GM10266 (cell line): Measurements from ENCODE around the gene TSSC4.

ENCODE experiments used
- DNase-seq: peaks from one replicate; pipeline ENCODE4 v3.0.0; 2012; ENCODE audit errors: extremely low spot score
- TF ChIP-seq, protein P1 (sequence below): IDR thresholded peaks from 2 replicates; pipeline ENCODE4 v1.5.1; 2012; ENCODE audit warnings: mild to moderate bottlenecking, low read depth; ENCODE audit not compliant: control insufficient read depth, insufficient read depth; ENCODE audit errors: missing control alignments

Gene TSSC4

DNA sequence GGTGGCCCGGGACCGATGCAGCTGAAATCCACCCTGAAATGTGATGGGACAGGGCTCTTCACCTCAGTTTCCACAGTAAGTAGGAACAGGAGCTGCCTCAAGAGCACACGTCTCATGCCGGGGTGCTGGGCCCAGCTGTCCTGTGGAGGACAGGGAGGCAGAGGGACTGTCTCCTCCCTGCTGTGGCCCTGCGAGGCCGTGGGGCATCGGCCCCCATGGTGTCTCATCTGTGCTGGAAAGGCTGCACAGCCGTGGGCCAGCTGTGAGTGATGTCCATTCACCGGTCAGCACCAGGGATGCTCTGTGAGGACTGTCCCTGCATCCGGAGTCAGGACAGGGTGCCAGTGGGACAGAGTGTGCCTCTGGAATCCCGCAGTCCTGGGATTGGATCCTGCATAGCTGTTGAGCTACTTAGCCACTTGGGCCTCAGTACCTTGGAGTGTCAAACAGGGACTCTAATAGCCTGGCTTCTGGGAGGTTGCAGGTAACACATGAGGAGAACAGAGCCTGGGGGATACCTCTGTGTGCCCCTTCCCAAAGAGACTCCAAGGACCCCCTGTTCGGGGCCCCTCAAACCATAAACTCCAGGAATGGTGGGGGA lies 27.3 kb downstream of the TSSC4 start:
- DNase-seq = no peak
- TF ChIP-seq, protein P1, sequence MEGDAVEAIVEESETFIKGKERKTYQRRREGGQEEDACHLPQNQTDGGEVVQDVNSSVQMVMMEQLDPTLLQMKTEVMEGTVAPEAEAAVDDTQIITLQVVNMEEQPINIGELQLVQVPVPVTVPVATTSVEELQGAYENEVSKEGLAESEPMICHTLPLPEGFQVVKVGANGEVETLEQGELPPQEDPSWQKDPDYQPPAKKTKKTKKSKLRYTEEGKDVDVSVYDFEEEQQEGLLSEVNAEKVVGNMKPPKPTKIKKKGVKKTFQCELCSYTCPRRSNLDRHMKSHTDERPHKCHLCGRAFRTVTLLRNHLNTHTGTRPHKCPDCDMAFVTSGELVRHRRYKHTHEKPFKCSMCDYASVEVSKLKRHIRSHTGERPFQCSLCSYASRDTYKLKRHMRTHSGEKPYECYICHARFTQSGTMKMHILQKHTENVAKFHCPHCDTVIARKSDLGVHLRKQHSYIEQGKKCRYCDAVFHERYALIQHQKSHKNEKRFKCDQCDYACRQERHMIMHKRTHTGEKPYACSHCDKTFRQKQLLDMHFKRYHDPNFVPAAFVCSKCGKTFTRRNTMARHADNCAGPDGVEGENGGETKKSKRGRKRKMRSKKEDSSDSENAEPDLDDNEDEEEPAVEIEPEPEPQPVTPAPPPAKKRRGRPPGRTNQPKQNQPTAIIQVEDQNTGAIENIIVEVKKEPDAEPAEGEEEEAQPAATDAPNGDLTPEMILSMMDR = no peak

DNA sequence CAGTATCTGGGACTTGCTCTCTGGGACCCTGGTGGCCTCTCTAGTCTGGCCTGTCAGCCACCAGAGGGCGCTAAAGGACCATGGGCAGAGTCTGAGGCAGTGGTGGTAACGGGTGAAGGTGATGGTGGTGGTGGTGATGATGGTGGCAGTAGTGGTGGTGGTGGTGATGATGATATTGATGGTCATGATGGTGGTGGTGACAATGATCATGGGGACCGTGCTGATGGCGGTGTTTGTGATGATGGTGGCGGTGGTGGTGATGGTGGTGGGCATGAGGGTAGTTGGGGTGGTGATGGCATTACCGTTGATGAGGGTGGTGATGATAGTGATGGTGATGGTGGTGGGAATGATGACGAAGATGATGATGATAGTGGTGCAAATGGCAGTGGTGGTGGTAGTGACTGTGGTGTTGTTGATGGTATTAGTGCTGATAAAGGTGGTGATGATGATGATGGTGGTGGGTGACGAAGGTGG lies 27.8 kb downstream of the TSSC4 start:
- TF ChIP-seq, protein P1 = peak; percentile 78
- peak; percentile 76 for DNase-seq

DNA sequence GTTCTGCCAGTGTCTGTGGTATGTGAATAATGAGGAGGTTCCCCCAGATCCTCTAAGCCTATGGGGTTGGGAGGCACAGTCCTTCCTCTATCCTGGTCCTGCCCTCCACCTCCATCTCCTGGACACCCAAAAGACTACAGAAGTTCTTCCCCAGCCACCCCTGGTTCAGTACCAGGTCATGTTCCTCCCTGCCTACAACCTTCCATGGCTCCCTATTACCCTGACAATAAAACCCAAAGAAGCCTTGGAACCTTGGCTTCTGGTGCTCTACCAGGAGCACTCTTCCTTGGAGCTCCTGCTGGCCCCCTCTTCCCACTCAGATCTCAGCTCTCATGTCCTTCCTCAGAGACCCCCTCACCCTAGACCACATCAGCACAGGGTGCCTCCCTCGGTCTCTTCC lies 30.8 kb downstream of the TSSC4 start:
- DNase-seq = no peak
- TF ChIP-seq, protein P1 = no peak

DNA sequence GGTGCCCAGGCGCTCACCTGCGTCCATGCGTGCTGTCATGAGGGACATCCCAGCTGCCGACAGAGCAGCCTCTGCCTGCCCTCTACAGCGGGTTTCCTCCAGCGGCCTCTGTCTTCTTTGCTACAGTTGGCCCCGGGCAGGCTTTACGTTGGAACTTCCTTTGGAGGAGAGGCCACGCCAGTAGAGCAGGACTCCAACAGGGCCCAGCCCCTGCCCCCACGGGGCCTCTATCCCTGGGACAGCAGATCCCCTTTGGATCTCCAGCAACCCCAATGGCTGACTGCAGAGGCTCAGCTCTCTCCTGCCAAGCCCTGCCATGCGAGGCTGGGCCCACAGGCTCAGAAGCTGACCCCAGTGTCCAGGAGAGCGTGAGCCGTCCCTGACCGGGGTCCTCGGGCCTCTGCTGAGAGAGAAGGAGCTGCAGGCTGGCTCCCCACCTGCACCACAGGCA lies 31.6 kb downstream of the TSSC4 start:
- TF ChIP-seq, protein P1 = no peak
- no peak for DNase-seq

DNA sequence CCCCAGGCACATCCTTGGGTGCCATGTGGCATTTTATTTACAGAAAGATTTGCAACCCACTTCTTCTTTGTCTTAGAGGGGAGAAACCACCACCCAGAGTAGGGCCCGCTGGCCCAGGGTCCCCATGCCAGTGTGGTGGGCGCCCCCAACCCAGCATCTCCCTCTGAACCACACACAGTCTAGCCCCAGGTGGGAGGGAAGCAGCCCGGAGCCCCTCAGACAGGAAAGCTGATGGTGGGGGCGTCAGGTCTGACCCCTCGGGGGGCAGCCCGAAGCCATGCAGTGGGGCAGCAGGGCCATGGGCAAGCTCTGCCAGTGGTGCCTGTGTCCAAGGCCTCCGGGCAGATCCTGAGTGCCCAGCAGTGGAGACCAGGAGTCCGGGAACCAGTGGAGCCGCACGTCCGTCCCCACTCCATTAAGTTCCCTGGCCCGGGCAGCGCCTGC lies 32.1 kb downstream of the TSSC4 start:
- no peak for DNase-seq
- TF ChIP-seq, protein P1 = no peak

DNA sequence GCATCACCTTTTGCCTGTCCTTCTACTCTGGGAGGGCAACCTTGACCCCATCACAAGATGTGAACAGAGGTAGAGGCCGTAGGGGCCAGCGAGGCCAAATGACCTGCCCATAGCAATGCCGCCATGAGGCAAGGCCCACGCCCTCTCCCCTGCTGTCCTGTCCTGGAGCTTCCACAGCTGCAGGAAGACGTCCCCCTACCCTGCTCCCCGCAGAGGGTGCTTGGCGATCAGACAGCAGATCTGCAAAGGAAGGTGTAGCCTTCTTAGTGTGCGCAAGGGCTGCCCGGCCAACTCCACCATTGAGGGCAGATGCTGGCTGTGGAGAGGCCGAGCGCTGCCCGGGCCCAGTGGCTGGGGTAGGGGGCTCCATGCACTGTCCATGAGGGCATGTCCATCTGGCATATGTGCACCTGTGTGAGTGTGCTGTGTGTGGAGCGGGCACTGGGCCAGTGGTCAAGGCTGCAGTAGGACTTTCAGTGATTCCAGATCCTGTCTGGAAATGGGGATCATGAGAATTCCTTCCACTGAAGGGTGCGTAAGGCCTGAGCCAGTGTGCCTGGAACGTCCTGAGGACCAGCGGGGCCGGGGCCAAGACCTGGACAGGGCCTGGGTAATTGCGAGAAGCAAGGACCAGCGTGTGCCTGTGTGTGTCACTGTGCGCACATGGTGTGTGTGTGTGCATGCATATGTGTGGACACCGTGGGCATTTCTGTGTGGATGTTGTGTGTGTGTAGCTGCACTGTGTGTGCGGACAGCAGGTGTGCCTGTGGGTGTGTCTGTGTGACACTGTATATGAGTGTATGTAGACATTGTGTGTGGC lies 32.8 kb downstream of the TSSC4 start:
- no peak for DNase-seq
- TF ChIP-seq, protein P1 = no peak

DNA sequence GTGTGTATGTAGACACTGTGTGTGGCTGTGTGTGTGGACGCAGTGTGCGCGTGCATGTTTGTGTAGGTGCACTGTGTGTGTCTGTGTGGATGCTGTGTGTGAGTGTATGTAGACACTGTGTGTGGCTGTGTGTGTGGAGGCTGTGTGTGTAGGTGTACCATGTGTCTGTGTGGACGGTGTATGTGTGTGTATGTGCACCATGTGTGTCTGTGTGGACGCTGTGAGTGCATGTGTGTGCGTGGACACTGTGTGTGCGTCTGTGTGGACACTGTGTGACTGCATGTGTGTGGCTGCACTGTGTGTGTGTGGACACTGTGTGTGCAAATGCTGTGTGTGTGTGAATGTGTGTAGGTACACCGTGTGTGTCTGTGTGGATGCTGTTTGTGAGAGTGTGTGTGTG lies 33.5 kb downstream of the TSSC4 start:
- DNase-seq = no peak
- TF ChIP-seq, protein P1 = no peak
